PC-3 (cell line): ENCODE results near the gene NPFFR1.

Source experiments
- EZH2 ChIP-seq: fragments of 300-600 bp; sonication (generic); IDR thresholded peaks from one replicate; pipeline ENCODE4 v1.6.1; 2017; ENCODE audit warnings: antibody characterized with exemption, mild to moderate bottlenecking, low read length; ENCODE audit not compliant: unreplicated experiment
- EZH2phosphoT487 ChIP-seq: fragments of 300-600 bp; sonication (generic); IDR thresholded peaks from 2 replicates; pipeline ENCODE4 v1.6.1; 2018; ENCODE audit warnings: mild to moderate bottlenecking, antibody characterized with exemption, low read length, borderline replicate concordance
- TF ChIP-seq, protein P1 (sequence below): fragments of 300-600 bp; sonication (generic); conservative IDR thresholded peaks from 2 replicates; pipeline ENCODE4 v1.5.1; 2017; ENCODE audit warnings: antibody characterized with exemption, low read depth, mild to moderate bottlenecking, low read length

GRCh38 chr10:70256463-70256862 is 27.3 kb downstream of the NPFFR1 start:
- TF ChIP-seq EZH2 (no peak), EZH2phosphoT487 (no peak)
- TF ChIP-seq, protein P1, sequence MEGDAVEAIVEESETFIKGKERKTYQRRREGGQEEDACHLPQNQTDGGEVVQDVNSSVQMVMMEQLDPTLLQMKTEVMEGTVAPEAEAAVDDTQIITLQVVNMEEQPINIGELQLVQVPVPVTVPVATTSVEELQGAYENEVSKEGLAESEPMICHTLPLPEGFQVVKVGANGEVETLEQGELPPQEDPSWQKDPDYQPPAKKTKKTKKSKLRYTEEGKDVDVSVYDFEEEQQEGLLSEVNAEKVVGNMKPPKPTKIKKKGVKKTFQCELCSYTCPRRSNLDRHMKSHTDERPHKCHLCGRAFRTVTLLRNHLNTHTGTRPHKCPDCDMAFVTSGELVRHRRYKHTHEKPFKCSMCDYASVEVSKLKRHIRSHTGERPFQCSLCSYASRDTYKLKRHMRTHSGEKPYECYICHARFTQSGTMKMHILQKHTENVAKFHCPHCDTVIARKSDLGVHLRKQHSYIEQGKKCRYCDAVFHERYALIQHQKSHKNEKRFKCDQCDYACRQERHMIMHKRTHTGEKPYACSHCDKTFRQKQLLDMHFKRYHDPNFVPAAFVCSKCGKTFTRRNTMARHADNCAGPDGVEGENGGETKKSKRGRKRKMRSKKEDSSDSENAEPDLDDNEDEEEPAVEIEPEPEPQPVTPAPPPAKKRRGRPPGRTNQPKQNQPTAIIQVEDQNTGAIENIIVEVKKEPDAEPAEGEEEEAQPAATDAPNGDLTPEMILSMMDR = no peak
